Thyroid gland (tissue), 4 donors: ENCODE measurements around the gene SELENOT.

Experiments used
- POLR2A ChIP-seq, 2 donors: fragments of 450-650 bp; IDR thresholded peaks; one replicate each; pipeline ENCODE4 v1.6.1; 2017; ENCODE audit warnings: antibody characterized with exemption in 2 of 2, mild to moderate bottlenecking in 2 of 2, moderate library complexity in 1 of 2
- TF ChIP-seq, protein P1 (sequence below), 6 experiments: fragments of 200-600 bp in 3 of 6; fragments of 450-650 bp in 3 of 6; sonication (generic) in 3 of 6; IDR thresholded peaks; one replicate each; pipeline ENCODE4 v1.5.1; 2016 to 2019; ENCODE audit warnings: antibody characterized with exemption in 6 of 6, mild to moderate bottlenecking in 2 of 6, inconsistent platforms in 1 of 6, moderate library complexity in 1 of 6

DNA sequence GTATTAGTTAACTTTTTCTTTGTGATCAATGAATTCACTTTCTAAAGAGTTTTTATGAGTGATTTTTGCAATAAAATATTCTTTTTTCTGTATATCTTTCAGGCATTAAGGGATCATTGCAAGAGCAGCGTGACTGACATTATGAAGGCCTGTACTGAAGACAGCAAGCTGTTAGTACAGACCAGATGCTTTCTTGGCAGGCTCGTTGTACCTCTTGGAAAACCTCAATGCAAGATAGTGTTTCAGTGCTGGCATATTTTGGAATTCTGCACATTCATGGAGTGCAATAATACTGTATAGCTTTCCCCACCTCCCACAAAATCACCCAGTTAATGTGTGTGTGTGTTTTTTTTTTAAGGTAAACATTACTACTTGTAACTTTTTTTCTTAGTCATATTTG is 24.4 kb downstream of the SELENOT start:
- TF ChIP-seq POLR2A (IDR thresholded peaks at IDR 0.05): no peak
- TF ChIP-seq, protein P1, sequence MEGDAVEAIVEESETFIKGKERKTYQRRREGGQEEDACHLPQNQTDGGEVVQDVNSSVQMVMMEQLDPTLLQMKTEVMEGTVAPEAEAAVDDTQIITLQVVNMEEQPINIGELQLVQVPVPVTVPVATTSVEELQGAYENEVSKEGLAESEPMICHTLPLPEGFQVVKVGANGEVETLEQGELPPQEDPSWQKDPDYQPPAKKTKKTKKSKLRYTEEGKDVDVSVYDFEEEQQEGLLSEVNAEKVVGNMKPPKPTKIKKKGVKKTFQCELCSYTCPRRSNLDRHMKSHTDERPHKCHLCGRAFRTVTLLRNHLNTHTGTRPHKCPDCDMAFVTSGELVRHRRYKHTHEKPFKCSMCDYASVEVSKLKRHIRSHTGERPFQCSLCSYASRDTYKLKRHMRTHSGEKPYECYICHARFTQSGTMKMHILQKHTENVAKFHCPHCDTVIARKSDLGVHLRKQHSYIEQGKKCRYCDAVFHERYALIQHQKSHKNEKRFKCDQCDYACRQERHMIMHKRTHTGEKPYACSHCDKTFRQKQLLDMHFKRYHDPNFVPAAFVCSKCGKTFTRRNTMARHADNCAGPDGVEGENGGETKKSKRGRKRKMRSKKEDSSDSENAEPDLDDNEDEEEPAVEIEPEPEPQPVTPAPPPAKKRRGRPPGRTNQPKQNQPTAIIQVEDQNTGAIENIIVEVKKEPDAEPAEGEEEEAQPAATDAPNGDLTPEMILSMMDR (IDR thresholded peaks at IDR 0.05): no peak
